Aorta (tissue), 5 donors: ENCODE data around the gene C1orf185. TPM values are rescaled to one million over a fixed set of nuclear protein-coding genes. Genes with fewer than 3 reads are reported as not detected.

Experiments
- ATAC-seq: fragments of 200-7000 bp; cut with Tn5 transposase; one replicate; pipeline ENCODE4 v1.9.1; 2022; ENCODE audit warnings: moderate library complexity; ENCODE audit not compliant: low FRiP score
- DNase-seq, 2 donors: peaks; one replicate each; pipeline ENCODE4 v3.0.0-alpha.2; 2020
- H3K27ac ChIP-seq, 2 donors: one replicate each; pipeline ENCODE4 v1.5.1; 2013; ENCODE audit warnings: low read length in 2 of 2, mild to moderate bottlenecking in 2 of 2, moderate library complexity in 2 of 2, control low read depth in 1 of 2, inconsistent platforms in 1 of 2, low read depth in 1 of 2
- H3K27me3 ChIP-seq, 2 donors: one replicate each; pipeline ENCODE4 v1.6.1; 2013; ENCODE audit warnings: control low read depth in 1 of 2, low read length in 1 of 2, mild to moderate bottlenecking in 1 of 2, moderate library complexity in 1 of 2; ENCODE audit not compliant: insufficient read depth in 2 of 2, control insufficient read depth in 1 of 2
- H3K36me3 ChIP-seq, 2 donors: one replicate each; pipeline ENCODE4 v1.6.1; 2013; ENCODE audit warnings: control low read depth in 1 of 2, low read length in 1 of 2, mild to moderate bottlenecking in 1 of 2; ENCODE audit not compliant: insufficient read depth in 2 of 2, control insufficient read depth in 1 of 2
- H3K4me1 ChIP-seq, 2 donors: one replicate each; pipeline ENCODE4 v1.6.1; 2013; ENCODE audit warnings: low read length in 2 of 2, control low read depth in 1 of 2, mild to moderate bottlenecking in 1 of 2, moderate library complexity in 1 of 2; ENCODE audit not compliant: insufficient read depth in 2 of 2, control insufficient read depth in 1 of 2
- H3K4me3 ChIP-seq, 2 donors: one replicate each; pipeline ENCODE4 v1.5.1; 2013; ENCODE audit warnings: low read length in 2 of 2, control low read depth in 1 of 2, mild to moderate bottlenecking in 1 of 2
- H3K9me3 ChIP-seq: one replicate; pipeline ENCODE4 v1.6.1; 2013; ENCODE audit warnings: mild to moderate bottlenecking, low read length; ENCODE audit not compliant: control insufficient read depth
- WGBS, 2 donors: extraction: QIAGEN DNeasy Blood & Tissue Kit; methylation state at CpG; one replicate each; pipeline ENCODE4 v1.1.7; 2013; 5-methylcytosine and 5-hydroxymethylcytosine counted together
- intact Hi-C, 2 donors: fragments of 100-400 bp; cut with DNase I; formaldehyde crosslinking; loops; one replicate each; pipeline versions ENCODE4 v1.14.2 to v1.15.0; 2022
- long read RNA-seq, 2 donors: library from polyadenylated mRNA; unstranded; transcript quantifications; one replicate each; pipeline ENCODE4 v2.0.0, GENCODE V29; 2020 to 2021
- polyA plus RNA-seq, 2 donors: library from polyadenylated mRNA; stranded (reverse); fragments of 200-250 nt; gene quantifications; one replicate each; pipeline ENCODE4 v1.2.3, GENCODE V29; 2013
- total RNA-seq, 2 donors: library from RNA; stranded (reverse); fragmentation: NEBNext Ultra II Directional; extraction: Animal tissue kit (Norgen Biotek cat#: 25700); gene quantifications; one replicate each; pipeline ENCODE4 v1.2.1, GENCODE V29; 2021
- donor health status: healthy with polysubstance abuse.
- donor health status: Bipolar disorder and iron deficiency.
- donor health status: DM: no; HTN: no; CAD: no.
- donor health status: DM: no; HTN: no; CAD: no.
- donor health status: DM: yes; HTN: yes; CAD: no.

The C1orf185 gene
- not detected for total RNA-seq
- polyA plus RNA-seq = not detected
- long read RNA-seq, donor 1 = 0 reads
- long read RNA-seq, donor 2 = 0 reads

- WGBS, 2 donors = 31 to 35% methylated on average over 4 of the region's 4 CpGs
- intact Hi-C loops = no loop called here
Observed at GRCh38 chr1:51101976-51102375, at the start of gene C1orf185. C1orf185 (plus strand) TSS chr1:51102228; CDS start chr1:51102234, 6 bp downstream.

GRCh38 chr1:51058858-51059257 is 43.2 kb upstream of the C1orf185 start:
- ATAC-seq (no peak), DNase-seq (no peak)
- Histone ChIP-seq H3K4me3 (no peak overlapping the region), H3K27ac (no peak overlapping the region), H3K9me3 (peaks cover 3% of the 10 kb centered on the region), H3K27me3 (no peaks in the 10 kb centered on the region), H3K36me3 (no peaks in the 10 kb centered on the region), H3K4me1 (no peaks in the 10 kb centered on the region)
- WGBS, 2 donors = 80 to 85% methylated on average over 5 of the region's 5 CpGs
- intact Hi-C loops = no loop called here

More at GRCh38 chr1:51101976-51102375, at the start of gene C1orf185:
- no peaks in the 10 kb centered on the region for H3K27me3 ChIP-seq
- H3K27ac ChIP-seq = no peak within 1 kb of the TSS
- no peak for ATAC-seq
- DNase-seq = no peak
- no peak within 1 kb of the TSS for H3K4me3 ChIP-seq
- no peaks in the 10 kb centered on the region for H3K9me3 ChIP-seq
- no peaks in the 10 kb centered on the region for H3K36me3 ChIP-seq
- no peaks in the 10 kb centered on the region for H3K4me1 ChIP-seq

GRCh38 chr1:51061231-51061918 is 40.7 kb upstream of the C1orf185 start:
- WGBS, 2 donors = 43 to 59% methylated on average over 2 of the region's 2 CpGs
- DNase-seq (no peak), ATAC-seq (no peak)
- H3K4me1 ChIP-seq = no peaks in the 10 kb centered on the region
- H3K27me3 ChIP-seq = no peaks in the 10 kb centered on the region
- H3K4me3 ChIP-seq = no peak overlapping the region
- no peak overlapping the region for H3K27ac ChIP-seq
- intact Hi-C loops = no loop called here
- H3K9me3 ChIP-seq = peaks cover 3% of the 10 kb centered on the region
- H3K36me3 ChIP-seq = no peaks in the 10 kb centered on the region

GRCh38 chr1:51063121-51063520 is 38.9 kb upstream of the C1orf185 start:
- intact Hi-C loops = no loop called here
- no peak for ATAC-seq
- Histone ChIP-seq H3K4me3 (no peak overlapping the region), H3K4me1 (no peaks in the 10 kb centered on the region), H3K9me3 (peaks cover 3% of the 10 kb centered on the region), H3K27me3 (no peaks in the 10 kb centered on the region), H3K36me3 (no peaks in the 10 kb centered on the region), H3K27ac (no peak overlapping the region)
- no peak for DNase-seq

- ATAC-seq = no peak
- Histone ChIP-seq H3K4me3 (no peak overlapping the region), H3K9me3 (no peaks in the 10 kb centered on the region), H3K27me3 (no peaks in the 10 kb centered on the region), H3K27ac (no peak overlapping the region), H3K36me3 (no peaks in the 10 kb centered on the region), H3K4me1 (no peaks in the 10 kb centered on the region)
- no peak for DNase-seq
- intact Hi-C loops = no loop called here
Observed at GRCh38 chr1:51070011-51070410, 32.0 kb upstream of the C1orf185 start.

GRCh38 chr1:51070640-51071039 is 31.4 kb upstream of the C1orf185 start:
- no peak overlapping the region for H3K27ac ChIP-seq
- 83 to 92% methylated on average over 1 of the region's 1 CpG for WGBS, 2 donors
- H3K36me3 ChIP-seq = no peaks in the 10 kb centered on the region
- DNase-seq (no peak), ATAC-seq (no peak)
- no peaks in the 10 kb centered on the region for H3K27me3 ChIP-seq
- intact Hi-C loops = no loop called here
- H3K9me3 ChIP-seq = no peaks in the 10 kb centered on the region
- H3K4me1 ChIP-seq = no peaks in the 10 kb centered on the region
- no peak overlapping the region for H3K4me3 ChIP-seq

- Histone ChIP-seq H3K9me3 (no peaks in the 10 kb centered on the region), H3K36me3 (no peaks in the 10 kb centered on the region), H3K27ac (no peak overlapping the region), H3K4me3 (no peak overlapping the region), H3K4me1 (no peaks in the 10 kb centered on the region), H3K27me3 (no peaks in the 10 kb centered on the region)
- intact Hi-C loops = no loop called here
- ATAC-seq (no peak), DNase-seq (no peak)
- 67 to 71% methylated on average over 11 of the region's 11 CpGs for WGBS, 2 donors
Observed at GRCh38 chr1:51071291-51072042, 30.6 kb upstream of the C1orf185 start.

GRCh38 chr1:51072043-51072439 is 30.0 kb upstream of the C1orf185 start:
- Histone ChIP-seq H3K36me3 (no peaks in the 10 kb centered on the region), H3K4me3 (no peak overlapping the region), H3K27me3 (no peaks in the 10 kb centered on the region), H3K9me3 (no peaks in the 10 kb centered on the region), H3K4me1 (no peaks in the 10 kb centered on the region), H3K27ac (no peak overlapping the region)
- DNase-seq (peak in 1 of 2 donors; percentile 67), ATAC-seq (no peak)
- 91 to 92% methylated on average over 16 of the region's 16 CpGs for WGBS, 2 donors
- intact Hi-C loops = no loop called here

GRCh38 chr1:51072651-51073050 is 29.4 kb upstream of the C1orf185 start:
- Histone ChIP-seq H3K36me3 (no peaks in the 10 kb centered on the region), H3K27me3 (no peaks in the 10 kb centered on the region), H3K4me1 (no peaks in the 10 kb centered on the region), H3K9me3 (no peaks in the 10 kb centered on the region), H3K27ac (no peak overlapping the region), H3K4me3 (no peak overlapping the region)
- DNase-seq (no peak), ATAC-seq (no peak)
- intact Hi-C loops = no loop called here
